HG03469 (cell line): Measurements from ENCODE around the gene SAAL1.
"Not testable (repeated sequence)": the region's sequence is repeated elsewhere in the genome, so short reads cannot be mapped to it uniquely, and the experiment has no call there.

Source experiments
- ATAC-seq: cut with Tn5 transposase; IDR thresholded peaks from one replicate; pipeline ENCODE4 v1.9.1; 2021; ENCODE audit warnings: mild to moderate bottlenecking, moderate library complexity, moderate number of reproducible peaks; ENCODE audit not compliant: unreplicated experiment

Gene SAAL1

GRCh38 chr11:18105802-18106574 is at the start of gene SAAL1:
SAAL1 (minus strand) TSS chr11:18106082; CDS start chr11:18106041, 41 bp downstream.
- ATAC-seq: peak; percentile 87

- no peak for ATAC-seq
Observed at GRCh38 chr11:18151581-18151980, 45.7 kb upstream of the SAAL1 start.

- ATAC-seq: no peak
Observed at GRCh38 chr11:18145837-18146236, 40.0 kb upstream of the SAAL1 start.

- ATAC-seq: no peak
Observed at GRCh38 chr11:18145025-18145424, 39.1 kb upstream of the SAAL1 start.

GRCh38 chr11:18144243-18144642 is 38.4 kb upstream of the SAAL1 start:
- no peak for ATAC-seq

GRCh38 chr11:18140145-18140544 is 34.3 kb upstream of the SAAL1 start:
- ATAC-seq: no peak

- no peak for ATAC-seq
Observed at GRCh38 chr11:18137186-18137800, 31.4 kb upstream of the SAAL1 start.

GRCh38 chr11:18135308-18135707 is 29.4 kb upstream of the SAAL1 start:
- ATAC-seq: no peak

GRCh38 chr11:18132341-18132740 is 26.5 kb upstream of the SAAL1 start, which contains the start of gene MRGPRX3:
MRGPRX3 (plus strand) TSS chr11:18132571; CDS start chr11:18137203, 4,632 bp downstream.
- no peak for ATAC-seq

GRCh38 chr11:18131115-18131514 is 25.2 kb upstream of the SAAL1 start:
- ATAC-seq: not testable (repeated sequence)

GRCh38 chr11:18121331-18121828 is 15.5 kb upstream of the SAAL1 start:
- ATAC-seq: not testable (repeated sequence)

GRCh38 chr11:18115360-18116127 is 9.7 kb upstream of the SAAL1 start:
- peak; percentile 68 for ATAC-seq

GRCh38 chr11:18111005-18111404 is 5.1 kb upstream of the SAAL1 start:
- ATAC-seq: no peak

- ATAC-seq: no peak
Observed at GRCh38 chr11:18108254-18108653, 2.4 kb upstream of the SAAL1 start.

GRCh38 chr11:18106688-18107087 is 806 bp upstream of the SAAL1 start:
- ATAC-seq: no peak

- ATAC-seq: no peak
Observed at GRCh38 chr11:18105086-18105801, 638 bp downstream of the SAAL1 start.

- no peak for ATAC-seq
Observed at GRCh38 chr11:18100926-18101656, 4.8 kb downstream of the SAAL1 start.

GRCh38 chr11:18093959-18094358 is 11.9 kb downstream of the SAAL1 start:
- ATAC-seq: no peak

- no peak for ATAC-seq
Observed at GRCh38 chr11:18091731-18092130, 14.2 kb downstream of the SAAL1 start.

GRCh38 chr11:18088966-18089365 is 16.9 kb downstream of the SAAL1 start:
- ATAC-seq: no peak
